ENCODE measurements around the gene GHITM. TPM values are rescaled to one million over a fixed set of nuclear protein-coding genes. Genes with fewer than 3 reads are reported as not detected.
"Not testable (repeated sequence)": the region's sequence is repeated elsewhere in the genome, so short reads cannot be mapped to it uniquely, and the experiment has no call there.

GHITM gene
- total RNA-seq, 1 donor from 2014 or later: 77.2 TPM

DNA sequence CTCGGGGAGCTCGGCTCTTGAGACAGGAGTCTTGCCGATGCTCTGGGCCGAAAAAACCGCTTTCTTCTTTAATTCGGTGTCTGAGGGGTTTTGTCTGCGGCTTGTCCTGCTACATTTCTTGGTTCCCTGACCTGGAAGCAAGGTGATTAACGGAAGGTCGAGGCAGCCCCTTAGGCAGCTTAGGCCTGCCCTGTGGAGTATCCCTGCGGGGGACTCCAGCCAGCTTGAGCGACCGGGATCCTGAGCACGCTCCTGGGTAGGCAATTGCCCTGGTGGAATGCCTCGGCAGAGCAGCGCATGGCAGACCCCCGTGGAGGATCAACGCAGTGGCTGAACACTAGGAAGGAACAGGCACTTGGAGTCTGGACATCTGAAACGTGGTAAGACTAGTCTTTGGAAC, 30.5 kb upstream of the GHITM start:
- Histone ChIP-seq H3K4me1 (no peaks in the 10 kb centered on the region), H3K4me3 (no peak overlapping the region), H3K9me3 (no peaks in the 10 kb centered on the region), H3K27ac (no peak overlapping the region), H3K27me3 (no peaks in the 10 kb centered on the region), H3K36me3 (no peaks in the 10 kb centered on the region)
- intact Hi-C loops (cut with DNase I): no loop called here
- no peak for DNase-seq (ENCODE audit: low spot score in 2 of 2)
- TF ChIP-seq CTCF (IDR thresholded peaks at IDR 0.05): no peak

DNA sequence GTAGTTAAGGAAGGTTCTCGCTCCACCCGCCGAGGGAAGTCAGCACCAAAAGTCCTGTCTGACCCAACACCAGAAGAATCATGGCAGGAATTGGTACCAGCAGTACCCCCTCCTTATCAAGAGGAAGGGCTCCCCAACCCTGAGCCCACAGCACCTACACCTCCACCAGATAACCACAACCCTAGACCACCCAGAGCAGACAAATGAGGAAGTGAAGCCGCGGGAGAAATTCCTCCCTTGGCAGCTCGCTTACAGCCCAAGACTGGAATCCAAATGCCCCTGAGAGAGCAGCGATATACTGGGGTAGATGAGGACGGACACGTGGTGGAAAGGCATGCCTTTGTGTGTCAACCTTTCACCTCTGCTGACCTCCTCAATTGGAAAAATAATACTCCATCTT, 29.5 kb upstream of the GHITM start:
- H3K4me3 ChIP-seq; H3K27ac ChIP-seq; DNase-seq (ENCODE audit: low spot score in 2 of 2); H3K4me1 ChIP-seq; H3K27me3 ChIP-seq; H3K36me3 ChIP-seq; H3K9me3 ChIP-seq; intact Hi-C loops (cut with DNase I): not testable (repeated sequence)

DNA sequence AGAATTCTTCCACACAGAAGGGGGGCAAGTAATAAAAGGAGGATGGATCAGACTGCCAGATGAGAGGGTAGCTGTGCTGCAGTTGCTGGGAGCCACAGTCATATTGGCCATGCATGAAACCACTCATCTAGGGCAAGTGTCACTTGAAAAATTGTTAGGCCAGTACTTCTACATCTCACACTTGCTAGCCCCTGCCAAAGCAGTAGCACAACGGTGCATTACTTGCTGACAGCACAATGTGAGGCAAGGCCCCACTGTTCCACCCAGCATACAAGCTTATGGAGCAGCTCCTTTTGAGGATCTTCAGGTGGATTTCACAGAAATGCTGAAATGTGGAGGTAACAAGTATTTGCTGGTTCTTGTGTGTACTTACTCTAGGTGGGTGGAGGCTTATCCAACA, 25.8 kb upstream of the GHITM start:
- H3K9me3 ChIP-seq; H3K36me3 ChIP-seq; DNase-seq (ENCODE audit: low spot score in 2 of 2); H3K27ac ChIP-seq; intact Hi-C loops (cut with DNase I); H3K4me1 ChIP-seq; H3K27me3 ChIP-seq; H3K4me3 ChIP-seq: not testable (repeated sequence)

DNA sequence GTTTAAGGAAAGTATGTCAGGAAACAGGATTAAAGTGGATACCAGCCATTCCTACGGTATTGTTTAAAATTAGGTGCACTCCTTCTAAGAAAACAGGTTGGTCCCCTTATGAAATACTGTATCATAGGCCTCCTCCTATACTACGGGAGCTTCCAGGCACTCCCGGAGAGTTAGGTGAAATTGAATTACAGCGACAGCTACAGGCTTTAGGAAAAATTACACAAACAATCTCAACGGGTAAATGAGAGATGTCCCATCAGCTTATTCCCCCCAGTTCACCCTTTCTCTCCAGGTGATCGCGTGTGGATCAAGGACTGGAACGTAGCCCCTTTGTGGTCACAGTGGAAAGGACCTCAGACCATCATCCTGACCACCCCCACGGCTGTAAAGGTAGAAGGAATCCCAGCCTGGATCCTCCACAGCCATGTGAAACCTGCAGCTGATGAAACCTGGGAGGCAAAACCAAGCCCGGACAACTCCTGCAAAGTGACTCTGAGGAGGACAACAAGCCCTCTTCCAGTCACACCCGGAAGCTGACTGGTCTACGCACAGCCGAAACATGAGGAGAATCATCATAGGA, 25.1 kb upstream of the GHITM start:
- no peak for TF ChIP-seq CTCF (IDR thresholded peaks at IDR 0.05)
- Histone ChIP-seq H3K27ac (no peak overlapping the region), H3K9me3 (no peaks in the 10 kb centered on the region), H3K4me1 (no peaks in the 10 kb centered on the region), H3K4me3 (no peak overlapping the region), H3K36me3 (no peaks in the 10 kb centered on the region), H3K27me3 (no peaks in the 10 kb centered on the region)
- DNase-seq (ENCODE audit: low spot score in 2 of 2): no peak
- intact Hi-C loops (cut with DNase I): no loop called here

- H3K36me3 ChIP-seq; H3K27ac ChIP-seq; H3K27me3 ChIP-seq; H3K4me3 ChIP-seq; intact Hi-C loops (cut with DNase I); H3K9me3 ChIP-seq; H3K4me1 ChIP-seq; DNase-seq (ENCODE audit: low spot score in 2 of 2): not testable (repeated sequence)
Observed at GRCh38 chr10:84117204-84117603, 22.1 kb upstream of the GHITM start.

DNA sequence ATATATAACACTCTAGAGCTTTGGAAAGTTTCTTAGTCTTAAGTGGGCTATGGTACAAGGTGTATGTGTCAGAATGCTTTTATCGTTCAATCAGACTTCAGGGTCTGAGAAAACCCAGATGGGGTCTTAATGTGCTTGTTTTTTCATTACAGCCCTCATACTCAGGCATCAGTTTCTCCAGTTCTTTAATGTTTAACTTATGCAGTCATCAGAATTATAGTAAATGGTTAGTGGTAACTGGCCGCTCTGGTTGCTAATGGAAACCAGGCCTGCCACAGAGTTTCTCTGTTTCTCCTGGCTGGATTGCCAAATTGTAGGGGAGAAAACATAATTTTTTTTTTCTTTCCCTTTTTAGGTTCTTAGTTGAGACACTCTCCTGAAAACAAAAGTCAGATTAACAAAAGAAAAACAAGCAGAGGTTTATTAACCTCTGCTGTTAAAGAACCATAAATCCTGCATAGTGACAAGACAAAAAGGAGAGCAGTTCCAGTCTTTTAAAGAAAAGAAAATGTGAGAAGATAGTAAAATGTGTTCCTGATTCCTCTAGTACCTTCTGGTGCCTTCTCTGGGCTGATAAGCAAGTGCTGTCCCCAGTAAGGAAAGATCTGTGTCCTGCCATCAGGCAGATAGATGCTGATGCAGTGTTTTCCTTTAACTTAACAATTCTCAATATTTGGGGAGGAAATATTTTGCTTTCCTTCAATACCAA, 21.5 kb upstream of the GHITM start:
- intact Hi-C loops (cut with DNase I): no loop called here
- Histone ChIP-seq H3K27ac (no peak overlapping the region), H3K9me3 (no peaks in the 10 kb centered on the region), H3K4me1 (no peaks in the 10 kb centered on the region), H3K36me3 (no peaks in the 10 kb centered on the region), H3K27me3 (no peaks in the 10 kb centered on the region), H3K4me3 (no peak overlapping the region)
- no peak for DNase-seq (ENCODE audit: low spot score in 2 of 2)
- TF ChIP-seq CTCF (IDR thresholded peaks at IDR 0.05): no peak

- no peak for DNase-seq (ENCODE audit: low spot score in 2 of 2)
- Histone ChIP-seq H3K27me3 (no peaks in the 10 kb centered on the region), H3K4me1 (no peaks in the 10 kb centered on the region), H3K27ac (no peak overlapping the region), H3K4me3 (no peak overlapping the region), H3K36me3 (no peaks in the 10 kb centered on the region), H3K9me3 (no peaks in the 10 kb centered on the region)
- no peak for TF ChIP-seq CTCF (IDR thresholded peaks at IDR 0.05)
- intact Hi-C loops (cut with DNase I): no loop called here
Observed at GRCh38 chr10:84118395-84119006, 20.8 kb upstream of the GHITM start.

Measured in ascending aorta (tissue), 2 donors.